Endodermal cell (in vitro differentiated cells): ENCODE results near the gene MAP1LC3B2. TPM values are rescaled to one million over a fixed set of nuclear protein-coding genes. Genes with fewer than 3 reads are reported as not detected.

ENCODE experiments used
- DNase-seq: peaks from one replicate; pipeline ENCODE4 v3.0.0-alpha.2; 2017
- H3K27ac ChIP-seq: 2 replicates; pipeline ENCODE4 v1.5.1; 2013; ENCODE audit warnings: mild to moderate bottlenecking, low read depth, low read length, moderate library complexity
- H3K27me3 ChIP-seq: 2 replicates; pipeline ENCODE4 v1.6.1; 2013; ENCODE audit warnings: mild to moderate bottlenecking, low read length, moderate library complexity; ENCODE audit not compliant: insufficient read depth, control insufficient read depth, poor library complexity, severe bottlenecking
- H3K36me3 ChIP-seq: 2 replicates; pipeline ENCODE4 v1.7.0; 2013; ENCODE audit warnings: mild to moderate bottlenecking, low read length, moderate library complexity; ENCODE audit not compliant: control insufficient read depth, insufficient read depth
- H3K4me1 ChIP-seq: one replicate; pipeline ENCODE4 v1.7.0; 2013; ENCODE audit warnings: low read length; ENCODE audit not compliant: control insufficient read depth, insufficient read depth
- H3K4me3 ChIP-seq: 2 replicates; pipeline ENCODE4 v1.5.1; 2013; ENCODE audit warnings: mild to moderate bottlenecking, low read length, moderate library complexity
- H3K9ac ChIP-seq: 2 replicates; pipeline ENCODE4 v1.6.1; 2013; ENCODE audit warnings: mild to moderate bottlenecking, low read length, moderate library complexity; ENCODE audit not compliant: poor library complexity, severe bottlenecking; ENCODE audit errors: extremely low read depth
- H3K9me3 ChIP-seq: 2 replicates; pipeline ENCODE4 v1.6.1; 2013; ENCODE audit warnings: mild to moderate bottlenecking, low read length, moderate library complexity; ENCODE audit not compliant: control insufficient read depth
- H3K27ac Mint-ChIP-seq: 2 replicates; pipeline ENCODE4 v1.8.0; 2020; ENCODE audit warnings: mixed read lengths
- H3K27me3 Mint-ChIP-seq: 2 replicates; pipeline ENCODE4 v1.8.0; 2021; ENCODE audit warnings: mild to moderate bottlenecking, mixed read lengths; ENCODE audit not compliant: insufficient read depth
- H3K36me3 Mint-ChIP-seq: 2 replicates; pipeline ENCODE4 v1.8.0; 2020; ENCODE audit warnings: low read depth, mixed read lengths
- H3K4me1 Mint-ChIP-seq: 2 replicates; pipeline ENCODE4 v1.8.0; 2020; ENCODE audit warnings: mixed read lengths
- H3K4me3 Mint-ChIP-seq: 2 replicates; pipeline ENCODE4 v1.8.0; 2020; ENCODE audit warnings: mild to moderate bottlenecking, moderate library complexity, mixed read lengths
- H3K9me3 Mint-ChIP-seq: 2 replicates; pipeline ENCODE4 v1.8.0; 2020; ENCODE audit warnings: mild to moderate bottlenecking, mixed read lengths
- WGBS, 2 experiments: methylation state at CpG; one replicate each; pipeline versions ENCODE4 v1.1.5 to v1.1.7; 2013; ENCODE audit warnings: missing lambda C conversion rate in 2 of 2, mixed read lengths in 1 of 2; ENCODE audit not compliant: insufficient coverage in 1 of 2, insufficient read length in 1 of 2; 5-methylcytosine and 5-hydroxymethylcytosine counted together
- total RNA-seq, 2 donors: library from RNA; stranded (reverse); fragmentation: NEBNext Ultra II Directional in 1 of 2; extraction: Animal tissue kit (Norgen Biotek cat#: 25700) in 1 of 2; gene quantifications; 2 replicates in 1 of 2; 3 replicates in 1 of 2; pipeline ENCODE4 v1.2.1, GENCODE V29; 2021
- TF ChIP-seq, protein P1 (sequence below): fragments of 200-600 bp; sonication (generic); conservative IDR thresholded peaks from 2 replicates; pipeline ENCODE4 v1.5.0; 2021; ENCODE audit warnings: antibody characterized with exemption, mild to moderate bottlenecking

Gene MAP1LC3B2
- total RNA-seq, 2 donors from 2014 or later = 0.80 to 1.4 TPM

DNA sequence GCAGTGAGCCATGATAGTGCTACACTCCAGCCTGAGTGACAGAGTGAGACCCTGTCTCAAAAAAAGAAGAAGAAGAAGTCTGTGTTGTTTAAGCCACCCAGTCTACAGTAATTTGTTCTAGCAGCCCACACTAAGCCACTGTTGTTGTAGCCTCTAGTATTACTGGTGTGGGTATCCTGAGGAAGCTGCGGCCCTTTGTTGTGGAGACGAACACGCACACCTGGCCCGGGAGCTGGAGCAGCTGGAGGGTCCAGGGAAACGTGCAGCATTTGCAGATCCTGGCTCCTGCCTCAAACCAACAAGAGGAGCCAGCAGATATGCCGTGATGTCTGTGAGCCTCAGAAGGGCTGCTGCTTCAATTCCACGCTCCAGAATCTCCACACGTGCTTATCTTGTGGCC lies 65.3 kb downstream of the MAP1LC3B2 start:
- Histone ChIP-seq H3K36me3 (no peaks in the 10 kb centered on the region), H3K27ac (no peak overlapping the region), H3K4me3 (no peak overlapping the region), H3K4me1 (peaks cover 4% of the 10 kb centered on the region), H3K27me3 (no peaks in the 10 kb centered on the region), H3K9ac (no peak overlapping the region), H3K9me3 (peaks cover 17% of the 10 kb centered on the region)
- Mint-ChIP-seq H3K27me3 (no peaks in the 10 kb centered on the region), H3K9me3 (peaks cover 16% of the 10 kb centered on the region), H3K36me3 (no peaks in the 10 kb centered on the region), H3K4me1 (peaks cover 8% of the 10 kb centered on the region), H3K27ac (no peak overlapping the region), H3K4me3 (no peak overlapping the region)
- TF ChIP-seq, protein P1, sequence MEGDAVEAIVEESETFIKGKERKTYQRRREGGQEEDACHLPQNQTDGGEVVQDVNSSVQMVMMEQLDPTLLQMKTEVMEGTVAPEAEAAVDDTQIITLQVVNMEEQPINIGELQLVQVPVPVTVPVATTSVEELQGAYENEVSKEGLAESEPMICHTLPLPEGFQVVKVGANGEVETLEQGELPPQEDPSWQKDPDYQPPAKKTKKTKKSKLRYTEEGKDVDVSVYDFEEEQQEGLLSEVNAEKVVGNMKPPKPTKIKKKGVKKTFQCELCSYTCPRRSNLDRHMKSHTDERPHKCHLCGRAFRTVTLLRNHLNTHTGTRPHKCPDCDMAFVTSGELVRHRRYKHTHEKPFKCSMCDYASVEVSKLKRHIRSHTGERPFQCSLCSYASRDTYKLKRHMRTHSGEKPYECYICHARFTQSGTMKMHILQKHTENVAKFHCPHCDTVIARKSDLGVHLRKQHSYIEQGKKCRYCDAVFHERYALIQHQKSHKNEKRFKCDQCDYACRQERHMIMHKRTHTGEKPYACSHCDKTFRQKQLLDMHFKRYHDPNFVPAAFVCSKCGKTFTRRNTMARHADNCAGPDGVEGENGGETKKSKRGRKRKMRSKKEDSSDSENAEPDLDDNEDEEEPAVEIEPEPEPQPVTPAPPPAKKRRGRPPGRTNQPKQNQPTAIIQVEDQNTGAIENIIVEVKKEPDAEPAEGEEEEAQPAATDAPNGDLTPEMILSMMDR = no peak
- WGBS, 2 experiments = 90 to 92% methylated on average over 5 to 8 of the region's 8 CpGs
- DNase-seq = no peak

- Histone ChIP-seq H3K4me1 (no peaks in the 10 kb centered on the region), H3K27ac (no peak overlapping the region), H3K9ac (no peak overlapping the region), H3K4me3 (no peak overlapping the region), H3K36me3 (no peaks in the 10 kb centered on the region), H3K27me3 (no peaks in the 10 kb centered on the region), H3K9me3 (peaks cover 17% of the 10 kb centered on the region)
- DNase-seq = no peak
- H3K9me3 Mint-ChIP-seq = peaks cover 16% of the 10 kb centered on the region
- no peak overlapping the region for H3K4me3 Mint-ChIP-seq
- no peaks in the 10 kb centered on the region for H3K27me3 Mint-ChIP-seq
- 91 to 100% methylated on average over 4 of the region's 5 CpGs for WGBS, 2 experiments
- H3K27ac Mint-ChIP-seq = no peak overlapping the region
- H3K36me3 Mint-ChIP-seq = no peaks in the 10 kb centered on the region
- no peaks in the 10 kb centered on the region for H3K4me1 Mint-ChIP-seq
- TF ChIP-seq, protein P1 = no peak
Measured at GRCh38 chr12:116626153-116626552, 67.0 kb downstream of the MAP1LC3B2 start.

Other genes with a start within 250 kb of the MAP1LC3B2 start
- 100 to 1,000 TPM in 1 of 2 donors, 10 to 100 TPM in 1; 81.7 to 108 TPM for gene SPRING1, start 178.7 kb downstream of the MAP1LC3B2 start, total RNA-seq
- 10 to 100 TPM; 28.0 to 51.2 TPM for gene RNFT2, start 178.9 kb downstream of the MAP1LC3B2 start, total RNA-seq